H9 (cell line): Measurements from ENCODE around the gene CRYGN. TPM values are rescaled to one million over a fixed set of nuclear protein-coding genes. Genes with fewer than 3 reads are reported as not detected.

Source experiments
- DNase-seq: peaks from one replicate; pipeline ENCODE4 v3.0.0-alpha.2; 2017
- H2AFZ ChIP-seq: one replicate; pipeline ENCODE4 v1.6.1; 2013; ENCODE audit warnings: mild to moderate bottlenecking, low read length, control low read depth, moderate library complexity
- H2AK5ac ChIP-seq: 2 replicates; pipeline ENCODE4 v1.6.1; 2013; ENCODE audit warnings: low read length, control low read depth, mixed read lengths; ENCODE audit not compliant: insufficient read length
- H2BK120ac ChIP-seq: one replicate; pipeline ENCODE4 v1.6.1; 2013; ENCODE audit warnings: low read depth, mild to moderate bottlenecking, low read length, control low read depth, inconsistent platforms; ENCODE audit not compliant: poor library complexity, severe bottlenecking
- H2BK12ac ChIP-seq: 2 replicates; pipeline ENCODE4 v1.6.1; 2013; ENCODE audit warnings: low read length, control low read depth, mixed read lengths, low read depth; ENCODE audit not compliant: insufficient read length
- H2BK15ac ChIP-seq: 2 replicates; pipeline ENCODE4 v1.6.1; 2013; ENCODE audit warnings: low read depth, low read length, control low read depth
- H2BK20ac ChIP-seq: one replicate; pipeline ENCODE4 v1.6.1; 2013; ENCODE audit warnings: low read depth, mild to moderate bottlenecking, low read length, control low read depth, inconsistent platforms; ENCODE audit not compliant: poor library complexity, severe bottlenecking
- H2BK5ac ChIP-seq: 2 replicates; pipeline ENCODE4 v1.6.1; 2013; ENCODE audit warnings: low read length, control low read depth, mixed read lengths; ENCODE audit not compliant: insufficient read length
- H3K14ac ChIP-seq: 2 replicates; pipeline ENCODE4 v1.6.1; 2013; ENCODE audit warnings: low read length, control low read depth; ENCODE audit not compliant: insufficient read depth
- H3K18ac ChIP-seq: 2 replicates; pipeline ENCODE4 v1.6.1; 2013; ENCODE audit warnings: low read depth, mild to moderate bottlenecking, mixed read lengths, low read length, control low read depth; ENCODE audit not compliant: insufficient read length
- H3K23ac ChIP-seq: 2 replicates; pipeline ENCODE4 v1.6.1; 2013; ENCODE audit warnings: low read length, control low read depth, mixed read lengths, low read depth; ENCODE audit not compliant: insufficient read length
- H3K23me2 ChIP-seq: 2 replicates; pipeline ENCODE4 v1.6.1; 2013; ENCODE audit warnings: low read depth, mild to moderate bottlenecking, mixed read lengths, low read length, control low read depth; ENCODE audit not compliant: insufficient read length, poor library complexity, severe bottlenecking
- H3K27ac ChIP-seq: 2 replicates; pipeline ENCODE4 v1.5.1; 2013; ENCODE audit warnings: low read length, control low read depth, mixed read lengths, low read depth; ENCODE audit not compliant: insufficient read length
- H3K27me3 ChIP-seq: 2 replicates; pipeline ENCODE4 v1.6.1; 2013; ENCODE audit warnings: low read length, control low read depth, inconsistent platforms; ENCODE audit not compliant: insufficient read depth
- H3K4ac ChIP-seq: 2 replicates; pipeline ENCODE4 v1.6.1; 2013; ENCODE audit warnings: low read depth, mild to moderate bottlenecking, control low read depth, inconsistent platforms, low read length, moderate library complexity
- H3K4me1 ChIP-seq: 2 replicates; pipeline ENCODE4 v1.6.1; 2013; ENCODE audit warnings: low read length, control low read depth, inconsistent platforms; ENCODE audit not compliant: insufficient read depth
- H3K4me2 ChIP-seq: 2 replicates; pipeline ENCODE4 v1.6.1; 2013; ENCODE audit warnings: low read length, control low read depth, mixed read lengths; ENCODE audit not compliant: insufficient read length, insufficient read depth
- H3K56ac ChIP-seq: 2 replicates; pipeline ENCODE4 v1.6.1; 2013; ENCODE audit warnings: low read depth, mild to moderate bottlenecking, mixed read lengths, low read length, control low read depth; ENCODE audit not compliant: insufficient read length
- H3K79me1 ChIP-seq: 2 replicates; pipeline ENCODE4 v1.6.1; 2013; ENCODE audit warnings: low read depth, mild to moderate bottlenecking, moderate library complexity, low read length, control low read depth, inconsistent platforms; ENCODE audit not compliant: insufficient read depth, poor library complexity, severe bottlenecking
- H3K79me2 ChIP-seq: 2 replicates; pipeline ENCODE4 v1.6.1; 2013; ENCODE audit warnings: low read length, control low read depth, inconsistent platforms; ENCODE audit not compliant: insufficient read depth
- H3K9ac ChIP-seq: 2 replicates; pipeline ENCODE4 v1.6.1; 2013; ENCODE audit warnings: low read length, control low read depth, mixed read lengths; ENCODE audit not compliant: insufficient read length; ENCODE audit errors: extremely low read depth
- H3K9me3 ChIP-seq: one replicate; pipeline ENCODE4 v1.6.1; 2013; ENCODE audit warnings: low read depth, low read length, inconsistent platforms; ENCODE audit not compliant: control insufficient read depth
- H3T11ph ChIP-seq: one replicate; pipeline ENCODE4 v1.6.1; 2013; ENCODE audit warnings: mild to moderate bottlenecking, low read length, control low read depth, inconsistent platforms
- H4K20me1 ChIP-seq: one replicate; pipeline ENCODE4 v1.6.1; 2013; ENCODE audit not compliant: control insufficient read depth, insufficient read length, insufficient read depth
- H4K5ac ChIP-seq: 2 replicates; pipeline ENCODE4 v1.6.1; 2013; ENCODE audit warnings: low read depth, mild to moderate bottlenecking, mixed read lengths, low read length, control low read depth; ENCODE audit not compliant: insufficient read length
- H4K8ac ChIP-seq: replicated peaks from 2 replicates; pipeline ENCODE4 v1.6.1; 2013; ENCODE audit warnings: low read length, control low read depth, mixed read lengths, low read depth; ENCODE audit not compliant: insufficient read length
- H4K91ac ChIP-seq: 2 replicates; pipeline ENCODE4 v1.6.1; 2013; ENCODE audit warnings: low read depth, mild to moderate bottlenecking, moderate library complexity, mixed read lengths, low read length, control low read depth; ENCODE audit not compliant: insufficient read length
- H3K27ac Mint-ChIP-seq, 3 experiments: 2 replicates in 2 of 3; 3 replicates in 1 of 3; pipeline ENCODE4 v1.8.0; 2020 to 2021; ENCODE audit warnings: mixed read lengths in 3 of 3, mild to moderate bottlenecking in 1 of 3, moderate library complexity in 1 of 3
- H3K27me3 Mint-ChIP-seq: 2 replicates; pipeline ENCODE4 v1.8.0; 2021; ENCODE audit warnings: low read depth, mild to moderate bottlenecking, moderate library complexity, mixed read lengths
- H3K36me3 Mint-ChIP-seq, 3 experiments: 2 replicates in 2 of 3; 3 replicates in 1 of 3; pipeline ENCODE4 v1.8.0; 2020 to 2021; ENCODE audit warnings: low read depth in 3 of 3, mixed read lengths in 3 of 3; ENCODE audit not compliant: insufficient read depth in 1 of 3
- H3K4me1 Mint-ChIP-seq, 2 experiments: 2 replicates each; pipeline ENCODE4 v1.8.0; 2020; ENCODE audit warnings: mixed read lengths in 2 of 2
- H3K4me3 Mint-ChIP-seq, 2 experiments: 2 replicates in 1 of 2; 3 replicates in 1 of 2; pipeline ENCODE4 v1.8.0; 2020 to 2021; ENCODE audit warnings: mild to moderate bottlenecking in 2 of 2, mixed read lengths in 2 of 2, moderate library complexity in 1 of 2
- H3K9me3 Mint-ChIP-seq, 2 experiments: 2 replicates in 1 of 2; 3 replicates in 1 of 2; pipeline ENCODE4 v1.8.0; 2020; ENCODE audit warnings: mild to moderate bottlenecking in 2 of 2, mixed read lengths in 2 of 2, moderate library complexity in 1 of 2
- CTCF ChIP-seq: fragments of 200-600 bp; sonication (generic); conservative IDR thresholded peaks from 3 replicates; pipeline ENCODE4 v1.8.0; 2021; ENCODE audit warnings: antibody characterized with exemption, mild to moderate bottlenecking
- WGBS: extraction: QIAGEN DNeasy Blood & Tissue Kit; methylation state at CpG from one replicate; pipeline ENCODE4 v1.1.7; 2013; ENCODE audit warnings: missing lambda C conversion rate, low lambda C conversion rate, mixed read lengths; ENCODE audit not compliant: insufficient read length; ENCODE audit errors: extremely low coverage; 5-methylcytosine and 5-hydroxymethylcytosine counted together
- total RNA-seq: library from RNA; stranded (reverse); gene quantifications from 2 replicates; pipeline ENCODE4 v1.2.1, GENCODE V29; 2021

Gene CRYGN
- total RNA-seq, 1 experiment from 2014 or later = 1.8 TPM

GRCh38 chr7:151391358-151391730 lies 48.6 kb downstream of the CRYGN start:
- TF ChIP-seq CTCF = no peak
- peaks cover 6 to 37% of the 10 kb centered on the region in 2 experiments for H3K4me1 Mint-ChIP-seq
- H2BK15ac ChIP-seq = no peak overlapping the region
- H4K5ac ChIP-seq = no peak overlapping the region
- H3K4me1 ChIP-seq = no peaks in the 10 kb centered on the region
- H3K23me2 ChIP-seq = no peaks in the 10 kb centered on the region
- no peaks in the 10 kb centered on the region for H3K27me3 ChIP-seq
- no peaks in the 10 kb centered on the region for H3K9me3 ChIP-seq
- H3K4ac ChIP-seq = no peak overlapping the region
- H2BK120ac ChIP-seq = no peak overlapping the region
- no peak overlapping the region for H3K27ac ChIP-seq
- no peak for DNase-seq
- no peak overlapping the region; a peak in 1 of 7 replicates for H3K27ac Mint-ChIP-seq
- no peaks in the 10 kb centered on the region for H3K79me2 ChIP-seq
- no CpG with 5 or more reads among the region's 9 CpGs for WGBS
- H3K23ac ChIP-seq = no peak overlapping the region
- H3K9me3 Mint-ChIP-seq = no peaks in the 10 kb centered on the region
- H3K36me3 Mint-ChIP-seq = peaks cover 0 to 2% (median 0%) of the 10 kb centered on the region in 3 experiments; a peak in 1 of 7 replicates
- no peak overlapping the region for H3K18ac ChIP-seq
- H2BK20ac ChIP-seq = no peak overlapping the region
- no peak overlapping the region for H3T11ph ChIP-seq
- H3K79me1 ChIP-seq = no peaks in the 10 kb centered on the region
- H4K20me1 ChIP-seq = no peaks in the 10 kb centered on the region
- no peak overlapping the region for H2BK12ac ChIP-seq
- H2AK5ac ChIP-seq = no peak overlapping the region
- H4K8ac ChIP-seq = no peak overlapping the region
- no peak overlapping the region for H4K91ac ChIP-seq
- no peak overlapping the region for H3K56ac ChIP-seq
- no peak overlapping the region for H3K14ac ChIP-seq
- H3K4me3 Mint-ChIP-seq = no peak overlapping the region
- H3K4me2 ChIP-seq = no peak overlapping the region
- H3K9ac ChIP-seq = no peak overlapping the region
- no peak overlapping the region for H2AFZ ChIP-seq
- peaks cover 5% of the 10 kb centered on the region for H3K27me3 Mint-ChIP-seq
- H2BK5ac ChIP-seq = no peak overlapping the region
